Measurements from ENCODE around the gene GNL2.
"Not testable (repeated sequence)": the region's sequence is repeated elsewhere in the genome, so short reads cannot be mapped to it uniquely, and the experiment has no call there.

GNL2 gene

GRCh38 chr1:37544530-37544929 is 51.2 kb downstream of the GNL2 start:
- Histone ChIP-seq H3K4me1 (ENCODE audit: control insufficient read depth, insufficient read depth, low read length) (no peaks in the 10 kb centered on the region), H3K27ac (ENCODE audit: insufficient read depth, low read depth, low read length, poor library complexity, severe bottlenecking) (no peak overlapping the region), H3K27me3 (ENCODE audit: control insufficient read depth, insufficient read depth, low read length, poor library complexity, severe bottlenecking) (no peaks in the 10 kb centered on the region), H3K4me3 (ENCODE audit: insufficient read depth, low read depth, low read length) (no peak overlapping the region), H3K9me3 (ENCODE audit: control insufficient read depth, low read length) (no peaks in the 10 kb centered on the region), H3K36me3 (ENCODE audit: control insufficient read depth, insufficient read depth, low read length) (peaks cover 8% of the 10 kb centered on the region)
- 94 to 96% methylated on average over 21 of the region's 21 CpGs for WGBS, 2 experiments

DNA sequence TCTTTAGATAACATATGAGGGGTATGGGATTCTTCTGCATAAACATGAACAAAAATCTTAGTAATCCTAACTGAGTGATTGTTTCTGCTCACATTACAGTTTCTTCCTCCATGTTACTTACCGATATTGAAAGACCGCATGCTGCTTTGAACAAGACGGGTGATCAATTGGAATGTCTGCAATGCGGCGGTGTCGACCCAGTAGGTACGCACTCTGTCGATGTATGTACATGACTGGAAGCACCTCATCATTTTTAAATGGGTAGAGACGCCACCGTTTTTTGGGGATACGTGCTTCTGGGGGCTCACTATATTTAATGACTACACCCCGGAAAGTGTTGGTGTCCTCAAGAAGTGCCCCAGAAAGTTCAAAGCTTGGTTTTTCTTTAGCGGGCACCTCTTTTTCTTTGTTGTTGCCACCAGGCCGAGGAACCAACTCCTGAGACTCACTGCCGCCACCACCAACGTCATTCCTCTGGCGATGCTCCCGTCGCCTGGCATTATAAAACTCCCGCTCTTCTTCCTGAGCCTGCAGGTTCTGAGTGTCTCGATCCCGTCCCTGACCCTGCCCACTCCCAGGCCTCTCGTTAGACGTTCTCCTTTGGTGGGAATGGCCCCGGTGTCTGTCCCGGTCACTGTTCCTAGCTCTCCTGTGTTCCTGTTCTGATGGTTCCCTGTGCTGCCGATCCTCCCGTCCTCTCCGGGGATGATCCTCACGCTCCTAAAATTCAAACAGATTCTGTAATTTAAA is 55.5 kb downstream of the GNL2 start:
- Histone ChIP-seq H3K27me3 (ENCODE audit: control insufficient read depth, insufficient read depth, low read length, poor library complexity, severe bottlenecking) (no peaks in the 10 kb centered on the region), H3K9me3 (ENCODE audit: control insufficient read depth, low read length) (no peaks in the 10 kb centered on the region), H3K27ac (ENCODE audit: insufficient read depth, low read depth, low read length, poor library complexity, severe bottlenecking) (no peak overlapping the region), H3K36me3 (ENCODE audit: control insufficient read depth, insufficient read depth, low read length) (peaks cover 28% of the 10 kb centered on the region), H3K4me3 (ENCODE audit: insufficient read depth, low read depth, low read length) (no peak overlapping the region), H3K4me1 (ENCODE audit: control insufficient read depth, insufficient read depth, low read length) (no peaks in the 10 kb centered on the region)
- 95 to 96% methylated on average over 30 of the region's 30 CpGs for WGBS, 2 experiments

DNA sequence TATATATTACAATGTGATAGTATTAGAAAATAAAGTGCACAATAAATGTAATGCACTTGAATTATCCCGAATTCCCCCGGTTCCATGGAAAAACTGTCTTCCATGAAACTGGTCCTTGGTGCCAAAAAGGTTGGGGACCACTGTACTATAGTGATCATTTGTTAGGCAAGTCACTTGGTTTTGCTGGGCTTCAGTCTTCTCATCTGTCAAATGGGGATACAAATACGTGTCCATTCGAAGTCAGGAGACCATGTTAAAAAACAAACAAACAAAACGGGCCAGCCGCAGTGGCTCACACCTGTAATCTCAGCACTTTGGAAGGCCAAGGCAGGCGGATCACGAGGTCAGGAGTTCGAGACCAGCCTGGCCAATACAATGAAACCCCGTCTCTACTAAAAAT is 56.6 kb downstream of the GNL2 start:
- not testable (repeated sequence) for H3K4me3 ChIP-seq (ENCODE audit: insufficient read depth, low read depth, low read length); H3K27ac ChIP-seq (ENCODE audit: insufficient read depth, low read depth, low read length, poor library complexity, severe bottlenecking); H3K9me3 ChIP-seq (ENCODE audit: control insufficient read depth, low read length); H3K4me1 ChIP-seq (ENCODE audit: control insufficient read depth, insufficient read depth, low read length); H3K27me3 ChIP-seq (ENCODE audit: control insufficient read depth, insufficient read depth, low read length, poor library complexity, severe bottlenecking)
- peaks cover 28% of the 10 kb centered on the region for H3K36me3 ChIP-seq (ENCODE audit: control insufficient read depth, insufficient read depth, low read length)
- 93 to 96% methylated on average over 10 of the region's 10 CpGs for WGBS, 2 experiments

- no peaks in the 10 kb centered on the region for H3K4me1 ChIP-seq (ENCODE audit: control insufficient read depth, insufficient read depth, low read length)
- H3K9me3 ChIP-seq (ENCODE audit: control insufficient read depth, low read length) = no peaks in the 10 kb centered on the region
- H3K36me3 ChIP-seq (ENCODE audit: control insufficient read depth, insufficient read depth, low read length) = peaks cover 28% of the 10 kb centered on the region
- 78 to 100% methylated on average over 2 of the region's 2 CpGs for WGBS, 2 experiments
- H3K4me3 ChIP-seq (ENCODE audit: insufficient read depth, low read depth, low read length) = no peak overlapping the region
- H3K27ac ChIP-seq (ENCODE audit: insufficient read depth, low read depth, low read length, poor library complexity, severe bottlenecking) = no peak overlapping the region
- no peaks in the 10 kb centered on the region for H3K27me3 ChIP-seq (ENCODE audit: control insufficient read depth, insufficient read depth, low read length, poor library complexity, severe bottlenecking)
Measured at GRCh38 chr1:37537378-37537777, 58.4 kb downstream of the GNL2 start.

DNA sequence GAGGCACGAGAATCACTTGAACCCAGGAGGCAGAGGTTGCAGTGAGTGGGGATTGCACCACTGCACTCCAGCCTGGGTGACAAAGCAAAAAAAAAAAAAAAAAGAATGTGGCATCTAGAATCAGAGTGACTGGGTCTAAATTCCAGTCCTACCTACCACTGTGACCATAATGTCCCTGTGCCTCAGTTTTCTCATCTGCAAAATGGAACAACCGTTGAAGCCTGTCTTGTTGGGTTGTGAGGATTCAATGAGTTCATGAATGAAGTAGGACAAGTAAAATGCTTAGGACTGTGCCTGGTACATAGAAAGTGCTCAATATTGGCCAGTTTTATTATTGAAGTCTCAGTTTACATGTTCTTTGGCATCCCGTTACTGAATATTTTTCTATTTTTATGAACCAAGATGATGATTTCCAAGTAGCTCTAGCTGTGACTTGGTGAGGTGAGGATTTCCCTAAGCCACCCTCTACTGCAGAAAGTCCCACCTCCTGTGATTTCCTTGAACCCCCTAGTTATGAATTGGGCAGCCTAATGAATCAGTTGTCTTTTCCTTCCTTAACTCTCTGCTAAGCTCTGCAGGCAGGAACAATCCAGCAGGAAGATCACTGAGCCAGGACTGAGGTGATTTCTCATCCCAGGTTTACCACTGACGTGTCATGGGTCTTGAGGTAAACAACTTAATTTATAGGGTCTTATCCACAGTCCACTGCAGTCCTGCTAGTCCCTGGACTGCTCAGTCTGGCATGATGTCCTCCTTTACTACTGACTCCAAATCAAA is 62.2 kb downstream of the GNL2 start:
- Histone ChIP-seq H3K27me3 (ENCODE audit: control insufficient read depth, insufficient read depth, low read length, poor library complexity, severe bottlenecking) (no peaks in the 10 kb centered on the region), H3K27ac (ENCODE audit: insufficient read depth, low read depth, low read length, poor library complexity, severe bottlenecking) (no peak overlapping the region), H3K9me3 (ENCODE audit: control insufficient read depth, low read length) (no peaks in the 10 kb centered on the region), H3K36me3 (ENCODE audit: control insufficient read depth, insufficient read depth, low read length) (peaks cover 17% of the 10 kb centered on the region), H3K4me1 (ENCODE audit: control insufficient read depth, insufficient read depth, low read length) (no peaks in the 10 kb centered on the region), H3K4me3 (ENCODE audit: insufficient read depth, low read depth, low read length) (no peak overlapping the region)
- WGBS, 2 experiments = 91 to 92% methylated on average over 4 of the region's 4 CpGs

DNA sequence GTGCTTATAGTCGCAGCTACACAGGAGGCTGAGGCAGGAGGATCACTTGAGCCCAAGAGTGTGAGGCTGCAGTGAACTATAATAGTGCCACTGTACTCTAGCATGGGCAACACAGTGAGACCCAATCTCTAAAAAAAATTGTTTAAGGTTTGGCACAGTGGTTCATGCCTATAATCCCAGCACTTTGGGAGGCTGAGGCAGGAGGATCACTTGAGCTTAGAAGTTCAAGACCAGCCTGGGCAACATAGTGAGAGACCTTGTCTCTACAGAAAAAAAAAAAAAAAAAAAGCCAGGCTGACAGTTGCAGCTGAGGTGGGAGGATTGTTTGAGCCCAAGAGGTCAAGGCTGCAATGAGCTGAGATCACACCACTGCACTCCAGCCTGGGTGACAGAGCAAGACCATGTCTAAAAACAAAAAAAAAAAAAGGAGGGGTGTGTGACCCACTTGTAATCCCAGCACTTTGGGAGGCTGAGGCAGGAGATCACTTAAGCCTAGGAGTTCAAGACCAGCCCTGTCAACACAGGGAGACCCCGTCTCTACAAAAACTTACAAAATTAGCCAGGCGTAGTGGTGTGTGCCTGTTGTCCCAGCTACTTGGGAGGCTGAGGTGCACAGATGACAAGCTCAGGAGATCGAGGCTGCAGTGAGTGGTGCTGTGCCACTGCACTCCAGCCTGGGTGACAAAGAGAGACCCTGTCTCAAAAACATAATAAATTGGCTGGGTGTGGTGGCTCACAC is 63.1 kb downstream of the GNL2 start:
- not testable (repeated sequence) for H3K4me1 ChIP-seq (ENCODE audit: control insufficient read depth, insufficient read depth, low read length); H3K27me3 ChIP-seq (ENCODE audit: control insufficient read depth, insufficient read depth, low read length, poor library complexity, severe bottlenecking); H3K27ac ChIP-seq (ENCODE audit: insufficient read depth, low read depth, low read length, poor library complexity, severe bottlenecking); H3K4me3 ChIP-seq (ENCODE audit: insufficient read depth, low read depth, low read length); H3K9me3 ChIP-seq (ENCODE audit: control insufficient read depth, low read length)
- WGBS, 2 experiments = 94% methylated on average over 4 of the region's 4 CpGs
- peaks cover 11% of the 10 kb centered on the region for H3K36me3 ChIP-seq (ENCODE audit: control insufficient read depth, insufficient read depth, low read length)

DNA sequence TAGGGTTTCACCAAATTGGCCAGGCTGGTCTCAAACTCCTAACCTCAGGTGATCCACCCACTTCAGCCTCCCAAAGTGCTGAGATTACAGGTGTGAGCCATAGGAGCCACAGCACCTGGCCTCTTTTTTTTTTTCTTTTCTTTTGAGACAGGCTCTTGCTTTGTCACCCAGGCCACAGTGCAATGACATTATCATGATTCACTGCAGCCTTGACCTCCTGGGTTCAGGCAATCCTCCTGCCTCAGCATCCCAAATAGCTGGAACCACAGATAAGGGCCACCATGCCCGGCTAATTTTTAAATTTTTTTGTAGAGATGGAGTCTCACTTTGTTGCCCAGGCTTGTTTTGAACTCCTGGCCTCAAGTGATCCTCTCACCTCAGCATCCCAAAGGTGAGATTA is 65.8 kb downstream of the GNL2 start:
- not testable (repeated sequence) for H3K27ac ChIP-seq (ENCODE audit: insufficient read depth, low read depth, low read length, poor library complexity, severe bottlenecking); H3K4me3 ChIP-seq (ENCODE audit: insufficient read depth, low read depth, low read length); H3K9me3 ChIP-seq (ENCODE audit: control insufficient read depth, low read length); H3K27me3 ChIP-seq (ENCODE audit: control insufficient read depth, insufficient read depth, low read length, poor library complexity, severe bottlenecking); H3K36me3 ChIP-seq (ENCODE audit: control insufficient read depth, insufficient read depth, low read length); H3K4me1 ChIP-seq (ENCODE audit: control insufficient read depth, insufficient read depth, low read length)
- WGBS, 2 experiments = 71 to 87% methylated on average over 1 of the region's 1 CpG

GRCh38 chr1:37519613-37520012 is 76.1 kb downstream of the GNL2 start:
- no peak overlapping the region for H3K27ac ChIP-seq (ENCODE audit: insufficient read depth, low read depth, low read length, poor library complexity, severe bottlenecking)
- H3K36me3 ChIP-seq (ENCODE audit: control insufficient read depth, insufficient read depth, low read length) = no peaks in the 10 kb centered on the region
- no peaks in the 10 kb centered on the region for H3K9me3 ChIP-seq (ENCODE audit: control insufficient read depth, low read length)
- H3K27me3 ChIP-seq (ENCODE audit: control insufficient read depth, insufficient read depth, low read length, poor library complexity, severe bottlenecking) = peaks cover 13% of the 10 kb centered on the region
- H3K4me3 ChIP-seq (ENCODE audit: insufficient read depth, low read depth, low read length) = no peak overlapping the region
- no peaks in the 10 kb centered on the region for H3K4me1 ChIP-seq (ENCODE audit: control insufficient read depth, insufficient read depth, low read length)

DNA sequence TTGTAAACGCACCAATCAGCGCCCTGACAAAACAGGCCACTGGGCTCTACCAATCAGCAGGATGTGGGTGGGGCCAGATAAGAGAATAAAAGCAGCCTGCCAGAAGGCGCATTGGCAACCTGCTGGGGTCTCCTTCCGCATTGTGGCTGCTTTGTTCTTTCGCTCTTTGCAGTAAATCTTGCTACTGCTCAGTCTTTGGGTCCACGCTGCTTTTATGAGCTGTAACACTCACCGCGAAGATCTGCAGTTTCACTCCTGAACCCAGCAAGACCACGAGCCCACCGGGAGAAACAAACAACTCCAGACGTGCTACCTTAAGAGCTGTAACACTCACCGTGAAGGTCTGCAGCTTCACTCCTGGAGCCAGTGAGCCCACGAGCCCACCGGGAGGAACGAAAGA is 76.8 kb downstream of the GNL2 start:
- not testable (repeated sequence) for H3K9me3 ChIP-seq (ENCODE audit: control insufficient read depth, low read length); H3K4me1 ChIP-seq (ENCODE audit: control insufficient read depth, insufficient read depth, low read length); H3K27ac ChIP-seq (ENCODE audit: insufficient read depth, low read depth, low read length, poor library complexity, severe bottlenecking); H3K36me3 ChIP-seq (ENCODE audit: control insufficient read depth, insufficient read depth, low read length); H3K4me3 ChIP-seq (ENCODE audit: insufficient read depth, low read depth, low read length)
- 77 to 81% methylated on average over 15 of the region's 15 CpGs for WGBS, 2 experiments
- peaks cover 13% of the 10 kb centered on the region for H3K27me3 ChIP-seq (ENCODE audit: control insufficient read depth, insufficient read depth, low read length, poor library complexity, severe bottlenecking)

DNA sequence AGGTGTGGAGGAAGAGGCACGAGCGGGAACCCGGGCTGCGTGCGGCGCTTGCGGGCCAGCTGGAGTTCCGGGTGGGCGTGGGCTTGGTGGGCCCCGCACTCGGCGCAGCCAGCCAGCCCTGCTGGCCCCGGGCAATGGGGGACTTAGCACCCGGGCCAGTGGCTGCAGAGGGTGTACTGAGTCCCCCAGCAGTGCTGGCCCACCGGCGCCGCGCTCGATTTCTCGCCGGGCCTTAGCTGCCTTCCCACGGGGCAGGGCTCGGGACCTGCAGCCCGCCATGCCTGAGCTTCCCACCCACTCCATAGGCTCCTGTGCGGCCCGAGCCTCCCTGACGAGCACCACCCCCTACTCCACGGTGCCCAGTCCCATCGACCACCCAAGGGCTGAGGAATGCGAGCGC is 77.5 kb downstream of the GNL2 start:
- not testable (repeated sequence) for H3K4me1 ChIP-seq (ENCODE audit: control insufficient read depth, insufficient read depth, low read length); H3K36me3 ChIP-seq (ENCODE audit: control insufficient read depth, insufficient read depth, low read length); H3K27ac ChIP-seq (ENCODE audit: insufficient read depth, low read depth, low read length, poor library complexity, severe bottlenecking); H3K4me3 ChIP-seq (ENCODE audit: insufficient read depth, low read depth, low read length); H3K9me3 ChIP-seq (ENCODE audit: control insufficient read depth, low read length)
- WGBS, 2 experiments = 96 to 97% methylated on average over 21 to 25 of the region's 31 CpGs
- H3K27me3 ChIP-seq (ENCODE audit: control insufficient read depth, insufficient read depth, low read length, poor library complexity, severe bottlenecking) = peaks cover 13% of the 10 kb centered on the region
